ENCODE results near the gene SMAD3.

Gene SMAD3

DNA sequence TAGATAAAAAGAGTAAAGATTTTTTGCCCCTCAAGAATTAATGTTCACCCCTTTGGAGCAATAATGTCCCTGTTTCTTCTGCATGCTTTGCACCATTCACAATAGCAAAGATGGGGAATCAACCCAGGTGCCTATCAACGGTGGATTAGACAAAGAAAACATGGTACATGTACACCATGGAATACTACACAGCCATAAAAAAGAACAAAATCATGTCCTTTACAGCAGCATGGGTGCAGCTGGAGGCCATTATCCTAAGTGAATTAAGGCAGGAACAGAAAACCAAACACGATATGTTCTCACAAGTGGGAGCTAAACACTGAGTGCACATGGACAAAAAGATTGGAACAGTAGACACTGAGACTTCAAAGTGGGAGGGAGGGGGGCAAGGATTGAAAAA lies 153.9 kb downstream of the SMAD3 start:
- no peak for TF ChIP-seq CTCF (IDR thresholded peaks at IDR 0.05; ENCODE audit: borderline replicate concordance, control extremely low read depth, extremely low read depth, insufficient read depth, missing control alignments)
- DNase-seq (ENCODE audit: low spot score) = no peak
- in situ Hi-C loops (cut with MboI; ENCODE audit: low sequenced_read_pairs, unreplicated experiment) = no loop called here

- in situ Hi-C loops (cut with MboI; ENCODE audit: low sequenced_read_pairs, unreplicated experiment) = no loop called here
- TF ChIP-seq CTCF (IDR thresholded peaks at IDR 0.05; ENCODE audit: borderline replicate concordance, control extremely low read depth, extremely low read depth, insufficient read depth, missing control alignments) = no peak
- no peak for DNase-seq (ENCODE audit: low spot score)
Observed at GRCh38 chr15:67224889-67225288, 159.5 kb downstream of the SMAD3 start.

GRCh38 chr15:67225336-67225735 lies 159.9 kb downstream of the SMAD3 start:
- no peak for TF ChIP-seq CTCF (IDR thresholded peaks at IDR 0.05; ENCODE audit: borderline replicate concordance, control extremely low read depth, extremely low read depth, insufficient read depth, missing control alignments)
- DNase-seq (ENCODE audit: low spot score) = no peak
- in situ Hi-C loops (cut with MboI; ENCODE audit: low sequenced_read_pairs, unreplicated experiment) = no loop called here

- in situ Hi-C loops (cut with MboI; ENCODE audit: low sequenced_read_pairs, unreplicated experiment) = no loop called here
- DNase-seq (ENCODE audit: low spot score) = no peak
- TF ChIP-seq CTCF (IDR thresholded peaks at IDR 0.05; ENCODE audit: borderline replicate concordance, control extremely low read depth, extremely low read depth, insufficient read depth, missing control alignments) = no peak
Observed at GRCh38 chr15:67227431-67227830, 162.0 kb downstream of the SMAD3 start.

GRCh38 chr15:67227846-67228245 lies 162.4 kb downstream of the SMAD3 start:
- TF ChIP-seq CTCF (IDR thresholded peaks at IDR 0.05; ENCODE audit: borderline replicate concordance, control extremely low read depth, extremely low read depth, insufficient read depth, missing control alignments) = no peak

DNA sequence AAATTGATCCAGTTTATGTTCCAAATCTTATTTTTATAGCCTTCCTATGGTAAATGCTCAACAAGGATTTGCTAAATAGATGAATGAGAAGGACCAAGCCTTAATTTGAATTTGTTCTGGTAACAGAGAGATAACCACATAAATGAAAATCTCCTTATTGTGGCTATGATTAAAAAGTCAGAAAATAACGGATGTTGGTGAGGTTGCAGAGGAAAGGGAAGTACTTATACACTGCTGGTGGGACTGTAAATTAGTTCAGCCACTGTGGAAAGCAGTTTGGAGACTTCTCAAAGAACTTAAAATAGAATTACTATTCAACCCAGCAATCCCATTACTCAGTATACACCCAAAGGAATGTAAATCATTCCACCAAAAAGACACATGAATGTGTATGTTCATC lies 162.9 kb downstream of the SMAD3 start:
- DNase-seq (ENCODE audit: low spot score) = no peak
- no peak for TF ChIP-seq CTCF (IDR thresholded peaks at IDR 0.05; ENCODE audit: borderline replicate concordance, control extremely low read depth, extremely low read depth, insufficient read depth, missing control alignments)
- in situ Hi-C loops (cut with MboI; ENCODE audit: low sequenced_read_pairs, unreplicated experiment) = no loop called here

More at GRCh38 chr15:67227846-67228245, 162.4 kb downstream of the SMAD3 start:
- in situ Hi-C loops (cut with MboI; ENCODE audit: low sequenced_read_pairs, unreplicated experiment) = no loop called here
- DNase-seq (ENCODE audit: low spot score) = no peak

DNA sequence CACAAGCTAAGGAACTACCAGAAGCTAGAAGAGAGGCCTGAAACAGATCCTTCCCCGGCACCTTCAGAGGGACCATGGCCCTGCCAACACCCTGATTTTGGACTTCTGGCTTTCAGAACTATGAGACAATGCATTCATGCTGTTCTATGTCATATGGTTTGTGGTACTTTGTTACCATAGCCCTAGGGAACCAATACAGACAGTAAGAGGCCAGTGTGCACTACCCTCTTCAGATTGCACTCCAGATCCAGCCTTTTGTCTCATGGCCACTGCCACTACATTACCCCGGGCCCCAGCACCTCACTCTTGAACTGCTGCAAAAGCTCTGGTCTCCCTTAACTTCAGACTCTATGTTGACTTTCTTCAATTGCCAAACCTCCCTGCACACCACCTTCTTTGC lies 165.1 kb downstream of the SMAD3 start:
- no peak for DNase-seq (ENCODE audit: low spot score)
- no peak for TF ChIP-seq CTCF (IDR thresholded peaks at IDR 0.05; ENCODE audit: borderline replicate concordance, control extremely low read depth, extremely low read depth, insufficient read depth, missing control alignments)
- in situ Hi-C loops (cut with MboI; ENCODE audit: low sequenced_read_pairs, unreplicated experiment) = no loop called here

Measured in GM13976 (cell line).